Stomach (tissue), 9 donors: ENCODE measurements around the gene LRRC61. TPM values are rescaled to one million over a fixed set of nuclear protein-coding genes. Genes with fewer than 3 reads are reported as not detected.
"Not testable (repeated sequence)": the region's sequence is repeated elsewhere in the genome, so short reads cannot be mapped to it uniquely, and the experiment has no call there.

Experiments used
- DNase-seq, 2 donors: peaks; one replicate each; pipeline versions ENCODE4 v3.0.0 to v3.0.0-alpha.2; 2013 to 2019
- H3K27ac ChIP-seq, 5 donors: fragments of 200-600 bp in 4 of 5; sonication (generic) in 4 of 5; one replicate each; pipeline ENCODE4 v1.5.1; 2013 to 2019; ENCODE audit warnings: mild to moderate bottlenecking in 1 of 5, moderate library complexity in 1 of 5
- H3K27me3 ChIP-seq, 3 donors: fragments of 200-600 bp; sonication (generic); one replicate each; pipeline ENCODE4 v1.5.1; 2017 to 2019; ENCODE audit warnings: mixed run types in 1 of 3
- H3K36me3 ChIP-seq, 4 donors: fragments of 200-600 bp; sonication (generic); 1 replicate in 3 of 4; 2 replicates in 1 of 4; pipeline ENCODE4 v1.5.1; 2016 to 2019
- H3K4me1 ChIP-seq, 4 donors: fragments of 200-600 bp; sonication (generic); one replicate each; pipeline ENCODE4 v1.5.1; 2016 to 2019
- H3K4me3 ChIP-seq, 4 donors: fragments of 200-600 bp; sonication (generic) in 3 of 4; one replicate each; pipeline ENCODE4 v1.5.1; 2016 to 2019; ENCODE audit warnings: mild to moderate bottlenecking in 1 of 4
- H3K9me3 ChIP-seq, 4 donors: fragments of 200-600 bp; sonication (generic); one replicate each; pipeline ENCODE4 v1.5.1; 2016 to 2019
- EP300 ChIP-seq: sonication (generic); formaldehyde crosslinking; IDR thresholded peaks from one replicate; pipeline ENCODE4 v1.6.1; 2017; ENCODE audit warnings: antibody characterized with exemption
- POLR2A ChIP-seq, 4 donors: fragments of 450-650 bp; IDR thresholded peaks; one replicate each; pipeline ENCODE4 v1.6.1; 2016; ENCODE audit warnings: antibody characterized with exemption in 4 of 4, control low read depth in 2 of 4, mild to moderate bottlenecking in 1 of 4, moderate library complexity in 1 of 4
- POLR2AphosphoS5 ChIP-seq, 3 donors: sonication (generic); formaldehyde crosslinking; IDR thresholded peaks; one replicate each; pipeline ENCODE4 v1.6.1; 2016; ENCODE audit warnings: antibody characterized with exemption in 3 of 3
- WGBS, 5 donors: extraction: QIAGEN DNeasy Blood & Tissue Kit in 3 of 5; methylation state at CpG; one replicate each; pipeline versions ENCODE4 v1.1.5 to v1.1.7; 2013 to 2018; 5-methylcytosine and 5-hydroxymethylcytosine counted together
- intact Hi-C: fragments of 100-400 bp; cut with DNase I; formaldehyde crosslinking; loops from one replicate; pipeline ENCODE4 v1.15.1; 2023; ENCODE audit warnings: low total_unique reads
- polyA plus RNA-seq, 3 donors: library from polyadenylated mRNA; stranded (reverse); fragments of 200-250 nt; gene quantifications; one replicate each; pipeline ENCODE4 v1.2.3, GENCODE V29; 2013
- total RNA-seq, 5 donors: library from RNA; depleted of rRNA; stranded (reverse); fragments of >200 nt; gene quantifications; one replicate each; pipeline versions ENCODE4 v1.1.0 to v1.2.3, GENCODE V29; 2014 to 2016
- TF ChIP-seq, protein P1 (sequence below), 7 experiments: fragments of 450-650 bp in 4 of 7; fragments of 200-600 bp in 3 of 7; sonication (generic) in 3 of 7; IDR thresholded peaks; one replicate each; pipeline ENCODE4 v1.5.1; 2016 to 2019; ENCODE audit warnings: antibody characterized with exemption in 7 of 7, control low read depth in 2 of 7, mild to moderate bottlenecking in 1 of 7
- donor health status: healthy with polysubstance abuse.
- donor health status: Bipolar disorder and iron deficiency.
- donor health status: healthy.

LRRC61 gene
- total and polyA plus RNA-seq, 8 donors, result 5.6 to 15.9 (median 9.6) TPM; not detected in 2

DNA sequence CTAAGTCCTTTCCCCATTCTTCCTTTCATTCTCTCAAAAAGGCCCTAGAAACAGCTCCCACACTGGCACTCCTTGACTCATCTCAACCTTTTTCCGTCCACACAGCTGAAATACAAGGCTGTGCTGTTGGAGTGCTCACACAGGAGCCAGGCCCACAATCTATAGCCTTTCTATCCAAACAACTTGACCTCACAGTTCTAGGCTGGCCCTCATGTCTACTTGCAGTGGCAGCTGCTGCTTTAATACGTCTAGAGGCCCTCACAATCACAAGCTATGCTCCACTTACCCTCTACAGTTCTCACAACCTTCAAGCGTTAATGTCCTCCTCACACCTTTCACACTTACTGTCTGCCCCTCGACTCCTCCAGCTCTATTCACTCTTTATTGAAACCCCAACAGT lies 12.0 kb upstream of the LRRC61 start:
- WGBS, 5 donors, result 92 to 97% (median 94%) methylated on average over 4 of the region's 4 CpGs
- no peak overlapping the region for H3K4me3 ChIP-seq
- no peaks in the 10 kb centered on the region for H3K9me3 ChIP-seq
- intact Hi-C loops, result no loop called here
- no peaks in the 10 kb centered on the region for H3K27me3 ChIP-seq
- no peaks in the 10 kb centered on the region for H3K36me3 ChIP-seq
- H3K4me1 ChIP-seq, result peaks cover 0 to 10% (median 2%) of the 10 kb centered on the region in 4 donors
- TF ChIP-seq POLR2A (IDR thresholded peaks at IDR 0.05) (no peak), EP300 (no peak), POLR2AphosphoS5 (IDR thresholded peaks at IDR 0.05) (no peak)
- TF ChIP-seq, protein P1, sequence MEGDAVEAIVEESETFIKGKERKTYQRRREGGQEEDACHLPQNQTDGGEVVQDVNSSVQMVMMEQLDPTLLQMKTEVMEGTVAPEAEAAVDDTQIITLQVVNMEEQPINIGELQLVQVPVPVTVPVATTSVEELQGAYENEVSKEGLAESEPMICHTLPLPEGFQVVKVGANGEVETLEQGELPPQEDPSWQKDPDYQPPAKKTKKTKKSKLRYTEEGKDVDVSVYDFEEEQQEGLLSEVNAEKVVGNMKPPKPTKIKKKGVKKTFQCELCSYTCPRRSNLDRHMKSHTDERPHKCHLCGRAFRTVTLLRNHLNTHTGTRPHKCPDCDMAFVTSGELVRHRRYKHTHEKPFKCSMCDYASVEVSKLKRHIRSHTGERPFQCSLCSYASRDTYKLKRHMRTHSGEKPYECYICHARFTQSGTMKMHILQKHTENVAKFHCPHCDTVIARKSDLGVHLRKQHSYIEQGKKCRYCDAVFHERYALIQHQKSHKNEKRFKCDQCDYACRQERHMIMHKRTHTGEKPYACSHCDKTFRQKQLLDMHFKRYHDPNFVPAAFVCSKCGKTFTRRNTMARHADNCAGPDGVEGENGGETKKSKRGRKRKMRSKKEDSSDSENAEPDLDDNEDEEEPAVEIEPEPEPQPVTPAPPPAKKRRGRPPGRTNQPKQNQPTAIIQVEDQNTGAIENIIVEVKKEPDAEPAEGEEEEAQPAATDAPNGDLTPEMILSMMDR (IDR thresholded peaks at IDR 0.05), result no peak
- no peak overlapping the region for H3K27ac ChIP-seq
- no peak for DNase-seq

DNA sequence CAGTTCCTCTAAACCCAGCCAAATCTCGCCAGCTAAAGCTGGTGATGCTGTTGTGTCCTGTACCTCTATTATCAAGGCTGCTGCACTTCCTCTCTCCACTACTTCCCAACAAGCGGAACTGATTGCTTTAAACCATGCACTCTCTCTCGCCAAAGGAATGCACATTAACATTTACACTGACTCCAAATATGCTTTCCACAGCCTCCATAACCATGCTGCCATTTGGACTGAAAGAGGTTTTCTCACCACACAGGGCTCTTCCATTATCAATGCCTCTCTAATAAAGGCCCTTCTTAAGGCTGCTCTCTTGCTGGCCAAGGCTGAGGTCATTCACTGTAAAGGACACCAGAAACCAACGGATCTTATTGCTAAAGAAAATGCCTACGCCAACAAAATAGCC lies 11.4 kb upstream of the LRRC61 start:
- intact Hi-C loops, result no loop called here
- H3K36me3 ChIP-seq, result no peaks in the 10 kb centered on the region

DNA sequence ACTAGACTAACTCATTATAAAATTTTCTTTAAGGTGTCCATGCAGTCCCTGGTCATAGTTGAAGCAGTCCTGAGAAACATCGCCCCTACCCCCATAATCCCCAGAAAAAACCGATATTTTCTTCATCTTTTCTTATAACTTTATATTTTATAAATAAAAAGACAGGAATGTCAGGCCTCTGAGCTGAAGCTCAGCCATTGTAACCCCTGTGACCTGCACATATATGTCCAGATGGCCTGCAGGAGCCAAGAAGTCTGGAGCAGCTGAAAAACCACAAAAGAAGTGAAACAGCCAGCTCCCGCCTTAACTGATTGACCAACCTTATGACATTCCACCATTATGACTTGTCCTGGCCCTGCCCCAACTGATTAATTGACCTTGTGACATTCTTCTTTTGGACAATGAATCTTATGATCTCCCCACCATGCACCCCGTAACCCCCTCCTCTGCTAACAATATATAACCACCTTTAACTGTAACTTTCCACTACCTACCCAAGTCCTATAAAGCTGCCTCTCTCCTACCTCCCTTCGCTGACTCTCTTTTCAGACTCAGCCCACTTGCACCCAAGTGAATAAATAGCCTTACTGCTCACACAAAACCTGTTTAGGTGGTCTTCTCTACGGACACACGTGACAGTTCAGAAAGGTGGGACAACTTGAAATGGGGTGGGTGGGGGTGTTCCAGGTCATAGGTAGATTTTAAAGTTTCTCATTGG lies 10.3 kb upstream of the LRRC61 start:
- H3K4me1 ChIP-seq, result peaks cover 0 to 13% (median 2%) of the 10 kb centered on the region in 4 donors
- intact Hi-C loops, H3K4me3 ChIP-seq, H3K36me3 ChIP-seq, DNase-seq, H3K27ac ChIP-seq, H3K27me3 ChIP-seq, H3K9me3 ChIP-seq: not testable (repeated sequence)
- WGBS, 5 donors, result 83 to 90% (median 84%) methylated on average over 7 of the region's 7 CpGs

More for the DNA sequence above, 11.4 kb upstream of the LRRC61 start:
- Histone ChIP-seq H3K9me3 (no peaks in the 10 kb centered on the region), H3K4me1 (peaks cover 0 to 12% (median 2%) of the 10 kb centered on the region in 4 donors), H3K27me3 (no peaks in the 10 kb centered on the region), H3K4me3 (no peak overlapping the region), H3K27ac (no peak overlapping the region)
- 87 to 95% (median 89%) methylated on average over 5 of the region's 5 CpGs for WGBS, 5 donors
- no peak for DNase-seq
- no peak for TF ChIP-seq POLR2A (IDR thresholded peaks at IDR 0.05)
- TF ChIP-seq, protein P1 (IDR thresholded peaks at IDR 0.05), result no peak
- no peak for TF ChIP-seq EP300
- TF ChIP-seq POLR2AphosphoS5 (IDR thresholded peaks at IDR 0.05), result no peak

GRCh38 chr7:150313367-150313809 lies 9.8 kb upstream of the LRRC61 start:
- 70 to 86% (median 74%) methylated on average over 3 of the region's 3 CpGs for WGBS, 5 donors
- no peaks in the 10 kb centered on the region for H3K36me3 ChIP-seq
- TF ChIP-seq, protein P1 (IDR thresholded peaks at IDR 0.05), result no peak
- TF ChIP-seq POLR2AphosphoS5 (IDR thresholded peaks at IDR 0.05), result no peak
- TF ChIP-seq EP300, result no peak
- no peak for TF ChIP-seq POLR2A (IDR thresholded peaks at IDR 0.05)
- DNase-seq, result no peak
- no peak overlapping the region for H3K4me3 ChIP-seq
- H3K9me3 ChIP-seq, result no peaks in the 10 kb centered on the region
- peaks cover 0 to 13% (median 2%) of the 10 kb centered on the region in 4 donors for H3K4me1 ChIP-seq
- H3K27me3 ChIP-seq, result no peaks in the 10 kb centered on the region
- H3K27ac ChIP-seq, result no peak overlapping the region
- intact Hi-C loops, result no loop called here

- peaks cover 0 to 13% (median 2%) of the 10 kb centered on the region in 4 donors for H3K4me1 ChIP-seq
- WGBS, 5 donors, result 90 to 95% (median 94%) methylated on average over 6 of the region's 6 CpGs
- H3K36me3 ChIP-seq, result no peaks in the 10 kb centered on the region
- no peaks in the 10 kb centered on the region for H3K9me3 ChIP-seq
- no peak for TF ChIP-seq POLR2AphosphoS5 (IDR thresholded peaks at IDR 0.05)
- no peak for TF ChIP-seq EP300
- no peak for TF ChIP-seq POLR2A (IDR thresholded peaks at IDR 0.05)
- TF ChIP-seq, protein P1 (IDR thresholded peaks at IDR 0.05), result no peak
- H3K27ac ChIP-seq, result no peak overlapping the region
- intact Hi-C loops, result no loop called here
- H3K4me3 ChIP-seq, result no peak overlapping the region
- no peak for DNase-seq
- no peaks in the 10 kb centered on the region for H3K27me3 ChIP-seq
These were observed 9.3 kb upstream of the LRRC61 start for GRCh38 chr7:150313870-150314269.
